ENCODE data around the gene CPLX1.

DNA sequence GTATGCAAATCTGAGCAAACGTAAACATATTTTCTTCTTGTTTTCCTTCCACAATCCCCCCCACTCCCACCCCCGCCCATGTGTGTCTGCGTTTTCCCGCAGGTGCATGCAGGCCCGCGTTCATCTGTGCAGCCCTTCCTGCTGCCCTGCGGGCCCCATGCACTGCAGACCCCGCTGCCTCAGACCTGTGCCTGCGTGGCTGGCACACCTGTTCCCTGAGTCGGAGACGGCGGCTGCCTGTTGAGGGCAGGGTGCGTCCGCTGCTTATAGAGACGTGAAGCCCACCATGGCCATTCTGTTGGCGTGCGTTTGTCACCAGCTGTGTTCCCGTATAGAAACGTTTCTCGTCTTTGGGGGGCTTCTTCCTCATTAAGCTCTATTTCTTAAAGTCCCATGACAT, 68.8 kb downstream of the CPLX1 start:
- TF ChIP-seq, protein P1, sequence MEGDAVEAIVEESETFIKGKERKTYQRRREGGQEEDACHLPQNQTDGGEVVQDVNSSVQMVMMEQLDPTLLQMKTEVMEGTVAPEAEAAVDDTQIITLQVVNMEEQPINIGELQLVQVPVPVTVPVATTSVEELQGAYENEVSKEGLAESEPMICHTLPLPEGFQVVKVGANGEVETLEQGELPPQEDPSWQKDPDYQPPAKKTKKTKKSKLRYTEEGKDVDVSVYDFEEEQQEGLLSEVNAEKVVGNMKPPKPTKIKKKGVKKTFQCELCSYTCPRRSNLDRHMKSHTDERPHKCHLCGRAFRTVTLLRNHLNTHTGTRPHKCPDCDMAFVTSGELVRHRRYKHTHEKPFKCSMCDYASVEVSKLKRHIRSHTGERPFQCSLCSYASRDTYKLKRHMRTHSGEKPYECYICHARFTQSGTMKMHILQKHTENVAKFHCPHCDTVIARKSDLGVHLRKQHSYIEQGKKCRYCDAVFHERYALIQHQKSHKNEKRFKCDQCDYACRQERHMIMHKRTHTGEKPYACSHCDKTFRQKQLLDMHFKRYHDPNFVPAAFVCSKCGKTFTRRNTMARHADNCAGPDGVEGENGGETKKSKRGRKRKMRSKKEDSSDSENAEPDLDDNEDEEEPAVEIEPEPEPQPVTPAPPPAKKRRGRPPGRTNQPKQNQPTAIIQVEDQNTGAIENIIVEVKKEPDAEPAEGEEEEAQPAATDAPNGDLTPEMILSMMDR (IDR thresholded peaks at IDR 0.05), result no peak
- no peak for TF ChIP-seq POLR2A (IDR thresholded peaks at IDR 0.05)
